HepG2 (cell line): ENCODE results near the gene NUDT22. TPM values are rescaled to one million over a fixed set of nuclear protein-coding genes. Genes with fewer than 3 reads are reported as not detected.

Source experiments
- ATF7 ChIP-seq, 2 experiments: fragments of 450-650 bp in 1 of 2; sonication (generic) in 1 of 2; formaldehyde crosslinking in 1 of 2; IDR thresholded peaks; 2 replicates each; pipeline versions ENCODE4 v1.4.0 to v1.6.1; 2016 to 2020; ENCODE audit warnings: antibody characterized with exemption in 1 of 2, mild to moderate bottlenecking in 1 of 2, missing genetic modification reagents in 1 of 2
- CHCHD3 ChIP-seq: sonication (generic); formaldehyde crosslinking; IDR thresholded peaks from 2 replicates; pipeline ENCODE4 v1.8.0; 2022; ENCODE audit warnings: mild to moderate bottlenecking, missing genetic modification reagents, moderate library complexity
- ZNF367 ChIP-seq: sonication (generic); formaldehyde crosslinking; IDR thresholded peaks from 2 replicates; pipeline ENCODE4 v1.4.0; 2020; ENCODE audit warnings: missing genetic modification reagents, borderline replicate concordance
- ZNF446 ChIP-seq: sonication (generic); formaldehyde crosslinking; IDR thresholded peaks from 2 replicates; pipeline ENCODE4 v1.5.0; 2020; ENCODE audit warnings: mild to moderate bottlenecking, missing genetic modification reagents
- ZNF746 ChIP-seq: sonication (generic); formaldehyde crosslinking; IDR thresholded peaks from 2 replicates; pipeline ENCODE4 v1.8.0; 2022; ENCODE audit warnings: mild to moderate bottlenecking, missing genetic modification reagents
- ZNF775 ChIP-seq: sonication (generic); formaldehyde crosslinking; IDR thresholded peaks from 2 replicates; pipeline ENCODE4 v1.4.0; 2020; ENCODE audit warnings: missing genetic modification reagents, mild to moderate bottlenecking, moderate library complexity, borderline replicate concordance
- ZNF780A ChIP-seq: sonication (generic); formaldehyde crosslinking; IDR thresholded peaks from 2 replicates; pipeline ENCODE4 v1.8.0; 2022; ENCODE audit warnings: mild to moderate bottlenecking, missing genetic modification reagents, moderate library complexity
- polyA plus RNA-seq, 8 experiments: library from polyadenylated mRNA; depleted of rRNA in 3 of 8; stranded (reverse) in 7 of 8; unstranded in 1 of 8; fragments of >200 nt; fragmentation: Illumina TruSeq in 4 of 8; extraction: Trizol in 4 of 8; gene quantifications; 2 replicates each; pipeline versions ENCODE4 v1.2.1 to v1.2.3, GENCODE V29; 2011 to 2016; ENCODE audit warnings: low read depth in 4 of 8, missing spikeins in 1 of 8, mixed read lengths in 1 of 8; ENCODE audit not compliant: insufficient read depth in 1 of 8
- total RNA-seq, 5 experiments: library from RNA; depleted of rRNA; stranded (reverse); fragments of >200 nt; fragmentation: Illumina TruSeq; extraction: Trizol; gene quantifications; 2 replicates each; pipeline ENCODE4 v1.2.3, GENCODE V29; 2016; ENCODE audit warnings: low read depth in 1 of 5
- TF ChIP-seq, protein P1 (sequence below), 2 experiments: fragments of 450-650 bp in 1 of 2; sonication (generic) in 1 of 2; formaldehyde crosslinking in 1 of 2; IDR thresholded peaks; 2 replicates each; pipeline versions ENCODE4 v1.6.1 to v1.8.0; 2016 to 2022; ENCODE audit warnings: antibody characterized with exemption in 1 of 2, mild to moderate bottlenecking in 1 of 2, missing genetic modification reagents in 1 of 2
- TF ChIP-seq, protein P2 (sequence below): sonication (generic); formaldehyde crosslinking; IDR thresholded peaks from 2 replicates; pipeline ENCODE4 v1.4.0; 2020; ENCODE audit warnings: mild to moderate bottlenecking, missing genetic modification reagents
- TF ChIP-seq, protein P3 (sequence below): sonication (generic); formaldehyde crosslinking; IDR thresholded peaks from 2 replicates; pipeline ENCODE4 v1.4.0; 2020; ENCODE audit warnings: missing genetic modification reagents

Gene NUDT22
- total and polyA plus RNA-seq, 2 of the 13 experiments (the other 11 are each of a cell fraction or from before 2014, with no cell fraction given), result 33.5 to 39.8 TPM

DNA sequence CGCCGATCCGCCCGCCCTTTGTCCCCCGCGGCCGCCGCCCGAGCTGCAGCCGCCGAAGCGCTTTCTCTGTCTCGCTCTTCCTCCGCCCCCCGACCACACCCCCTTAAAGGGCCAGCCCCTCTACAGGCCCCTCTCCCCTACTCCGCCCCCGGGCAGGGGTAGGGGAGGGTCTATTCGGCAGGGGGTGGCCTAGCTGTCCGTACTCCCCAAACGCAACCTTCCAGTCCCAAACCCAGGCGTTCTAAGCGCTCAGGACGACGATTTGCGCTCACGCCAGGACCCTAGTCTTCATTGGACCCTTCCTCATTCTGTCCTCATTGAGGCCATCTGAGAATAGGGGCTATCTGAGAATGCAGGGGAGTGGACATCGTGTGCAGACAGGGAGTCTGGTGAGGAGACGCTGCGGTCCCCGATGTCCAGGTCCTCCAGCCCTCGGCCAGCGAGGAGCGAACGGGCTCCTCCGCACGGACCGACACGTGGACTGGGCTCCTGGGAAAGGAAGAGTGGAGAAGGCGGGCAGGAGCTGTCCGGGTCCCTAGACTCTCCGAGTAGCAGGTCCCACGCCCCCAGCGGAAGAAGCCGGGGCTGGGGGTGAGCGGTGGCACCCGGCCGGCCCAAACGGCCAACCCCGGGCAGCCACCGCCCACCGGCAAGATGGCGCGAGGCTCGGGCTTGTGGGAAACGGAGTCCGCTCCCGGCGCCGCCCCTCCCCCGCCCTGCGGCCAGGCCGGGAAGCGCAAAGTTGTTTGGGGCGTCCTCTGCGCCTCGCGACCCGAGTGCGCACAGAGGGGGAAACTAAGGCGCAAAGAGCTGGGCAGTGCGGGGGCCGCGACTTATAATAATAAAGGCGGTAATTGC, 21.0 kb downstream of the NUDT22 start, which contains the start of gene PPP1R14B (continued):
- TF ChIP-seq, protein P1, sequence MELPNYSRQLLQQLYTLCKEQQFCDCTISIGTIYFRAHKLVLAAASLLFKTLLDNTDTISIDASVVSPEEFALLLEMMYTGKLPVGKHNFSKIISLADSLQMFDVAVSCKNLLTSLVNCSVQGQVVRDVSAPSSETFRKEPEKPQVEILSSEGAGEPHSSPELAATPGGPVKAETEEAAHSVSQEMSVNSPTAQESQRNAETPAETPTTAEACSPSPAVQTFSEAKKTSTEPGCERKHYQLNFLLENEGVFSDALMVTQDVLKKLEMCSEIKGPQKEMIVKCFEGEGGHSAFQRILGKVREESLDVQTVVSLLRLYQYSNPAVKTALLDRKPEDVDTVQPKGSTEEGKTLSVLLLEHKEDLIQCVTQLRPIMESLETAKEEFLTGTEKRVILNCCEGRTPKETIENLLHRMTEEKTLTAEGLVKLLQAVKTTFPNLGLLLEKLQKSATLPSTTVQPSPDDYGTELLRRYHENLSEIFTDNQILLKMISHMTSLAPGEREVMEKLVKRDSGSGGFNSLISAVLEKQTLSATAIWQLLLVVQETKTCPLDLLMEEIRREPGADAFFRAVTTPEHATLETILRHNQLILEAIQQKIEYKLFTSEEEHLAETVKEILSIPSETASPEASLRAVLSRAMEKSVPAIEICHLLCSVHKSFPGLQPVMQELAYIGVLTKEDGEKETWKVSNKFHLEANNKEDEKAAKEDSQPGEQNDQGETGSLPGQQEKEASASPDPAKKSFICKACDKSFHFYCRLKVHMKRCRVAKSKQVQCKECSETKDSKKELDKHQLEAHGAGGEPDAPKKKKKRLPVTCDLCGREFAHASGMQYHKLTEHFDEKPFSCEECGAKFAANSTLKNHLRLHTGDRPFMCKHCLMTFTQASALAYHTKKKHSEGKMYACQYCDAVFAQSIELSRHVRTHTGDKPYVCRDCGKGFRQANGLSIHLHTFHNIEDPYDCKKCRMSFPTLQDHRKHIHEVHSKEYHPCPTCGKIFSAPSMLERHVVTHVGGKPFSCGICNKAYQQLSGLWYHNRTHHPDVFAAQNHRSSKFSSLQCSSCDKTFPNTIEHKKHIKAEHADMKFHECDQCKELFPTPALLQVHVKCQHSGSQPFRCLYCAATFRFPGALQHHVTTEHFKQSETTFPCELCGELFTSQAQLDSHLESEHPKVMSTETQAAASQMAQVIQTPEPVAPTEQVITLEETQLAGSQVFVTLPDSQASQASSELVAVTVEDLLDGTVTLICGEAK (IDR thresholded peaks at IDR 0.05), result no peak
- TF ChIP-seq, protein P1 (CRISPR knock-in tag; IDR thresholded peaks at IDR 0.05), result peak; percentile 67
- TF ChIP-seq, protein P2, sequence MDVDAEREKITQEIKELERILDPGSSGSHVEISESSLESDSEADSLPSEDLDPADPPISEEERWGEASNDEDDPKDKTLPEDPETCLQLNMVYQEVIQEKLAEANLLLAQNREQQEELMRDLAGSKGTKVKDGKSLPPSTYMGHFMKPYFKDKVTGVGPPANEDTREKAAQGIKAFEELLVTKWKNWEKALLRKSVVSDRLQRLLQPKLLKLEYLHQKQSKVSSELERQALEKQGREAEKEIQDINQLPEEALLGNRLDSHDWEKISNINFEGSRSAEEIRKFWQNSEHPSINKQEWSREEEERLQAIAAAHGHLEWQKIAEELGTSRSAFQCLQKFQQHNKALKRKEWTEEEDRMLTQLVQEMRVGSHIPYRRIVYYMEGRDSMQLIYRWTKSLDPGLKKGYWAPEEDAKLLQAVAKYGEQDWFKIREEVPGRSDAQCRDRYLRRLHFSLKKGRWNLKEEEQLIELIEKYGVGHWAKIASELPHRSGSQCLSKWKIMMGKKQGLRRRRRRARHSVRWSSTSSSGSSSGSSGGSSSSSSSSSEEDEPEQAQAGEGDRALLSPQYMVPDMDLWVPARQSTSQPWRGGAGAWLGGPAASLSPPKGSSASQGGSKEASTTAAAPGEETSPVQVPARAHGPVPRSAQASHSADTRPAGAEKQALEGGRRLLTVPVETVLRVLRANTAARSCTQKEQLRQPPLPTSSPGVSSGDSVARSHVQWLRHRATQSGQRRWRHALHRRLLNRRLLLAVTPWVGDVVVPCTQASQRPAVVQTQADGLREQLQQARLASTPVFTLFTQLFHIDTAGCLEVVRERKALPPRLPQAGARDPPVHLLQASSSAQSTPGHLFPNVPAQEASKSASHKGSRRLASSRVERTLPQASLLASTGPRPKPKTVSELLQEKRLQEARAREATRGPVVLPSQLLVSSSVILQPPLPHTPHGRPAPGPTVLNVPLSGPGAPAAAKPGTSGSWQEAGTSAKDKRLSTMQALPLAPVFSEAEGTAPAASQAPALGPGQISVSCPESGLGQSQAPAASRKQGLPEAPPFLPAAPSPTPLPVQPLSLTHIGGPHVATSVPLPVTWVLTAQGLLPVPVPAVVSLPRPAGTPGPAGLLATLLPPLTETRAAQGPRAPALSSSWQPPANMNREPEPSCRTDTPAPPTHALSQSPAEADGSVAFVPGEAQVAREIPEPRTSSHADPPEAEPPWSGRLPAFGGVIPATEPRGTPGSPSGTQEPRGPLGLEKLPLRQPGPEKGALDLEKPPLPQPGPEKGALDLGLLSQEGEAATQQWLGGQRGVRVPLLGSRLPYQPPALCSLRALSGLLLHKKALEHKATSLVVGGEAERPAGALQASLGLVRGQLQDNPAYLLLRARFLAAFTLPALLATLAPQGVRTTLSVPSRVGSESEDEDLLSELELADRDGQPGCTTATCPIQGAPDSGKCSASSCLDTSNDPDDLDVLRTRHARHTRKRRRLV (CRISPR knock-in tag), result no peak
- TF ChIP-seq ZNF775 (CRISPR knock-in tag), result no peak
- TF ChIP-seq ZNF780A, result no peak
- TF ChIP-seq, protein P3, sequence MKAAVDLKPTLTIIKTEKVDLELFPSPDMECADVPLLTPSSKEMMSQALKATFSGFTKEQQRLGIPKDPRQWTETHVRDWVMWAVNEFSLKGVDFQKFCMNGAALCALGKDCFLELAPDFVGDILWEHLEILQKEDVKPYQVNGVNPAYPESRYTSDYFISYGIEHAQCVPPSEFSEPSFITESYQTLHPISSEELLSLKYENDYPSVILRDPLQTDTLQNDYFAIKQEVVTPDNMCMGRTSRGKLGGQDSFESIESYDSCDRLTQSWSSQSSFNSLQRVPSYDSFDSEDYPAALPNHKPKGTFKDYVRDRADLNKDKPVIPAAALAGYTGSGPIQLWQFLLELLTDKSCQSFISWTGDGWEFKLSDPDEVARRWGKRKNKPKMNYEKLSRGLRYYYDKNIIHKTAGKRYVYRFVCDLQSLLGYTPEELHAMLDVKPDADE (CRISPR knock-in tag), result 0 out of 2 replicates have a peak, but pooled peaks have one; percentile 21
- TF ChIP-seq ATF7 (IDR thresholded peaks at IDR 0.05), result no peak
- no peak for TF ChIP-seq ATF7 (CRISPR knock-in tag; IDR thresholded peaks at IDR 0.05)
- no peak for TF ChIP-seq ZNF367
- peak; percentile 94; the same call in 1 of the 2 replicates for TF ChIP-seq CHCHD3 (CRISPR knock-in tag)
- 0 out of 2 replicates have a peak, but pooled peaks have one; percentile 26 for TF ChIP-seq ZNF446
- peak; percentile 53; the same call in 1 of the 2 replicates for TF ChIP-seq ZNF746
